H1 (cell line): ENCODE measurements around the gene DYRK1A. TPM values are rescaled to one million over a fixed set of nuclear protein-coding genes. Genes with fewer than 3 reads are reported as not detected.

Source experiments
- CBX5 ChIP-seq: fragments of 300-800, 300-1000 bp; sonication (generic); IDR thresholded peaks from 2 replicates; pipeline ENCODE4 v1.7.1; 2016; ENCODE audit warnings: antibody characterized with exemption, low read length, low read depth
- CHD7 ChIP-seq: fragments of 300-600 bp; sonication (generic); IDR thresholded peaks from 2 replicates; pipeline ENCODE4 v1.7.1; 2012; ENCODE audit warnings: low read length, moderate library complexity, mild to moderate bottlenecking, inconsistent platforms; ENCODE audit not compliant: insufficient replicate concordance
- GABPA ChIP-seq: IDR thresholded peaks from 2 replicates; pipeline ENCODE4 v1.6.1; 2011; ENCODE audit warnings: mild to moderate bottlenecking, low read length, moderate library complexity, borderline replicate concordance; ENCODE audit not compliant: insufficient read depth
- RFX5 ChIP-seq: IDR thresholded peaks from 2 replicates; pipeline ENCODE4 v1.6.1; 2011; ENCODE audit warnings: low read depth, low read length, improper control_type of control experiment, borderline replicate concordance
- RXRA ChIP-seq: IDR thresholded peaks from 2 replicates; pipeline ENCODE4 v1.6.1; 2011; ENCODE audit warnings: low read depth, mild to moderate bottlenecking, low read length, moderate library complexity; ENCODE audit not compliant: insufficient read depth
- SRF ChIP-seq: IDR thresholded peaks from 2 replicates; pipeline ENCODE4 v1.6.1; 2011; ENCODE audit warnings: mild to moderate bottlenecking, low read depth, low read length, moderate library complexity
- polyA plus RNA-seq, 7 experiments: library from polyadenylated mRNA; depleted of rRNA in 3 of 7; stranded (reverse) in 5 of 7; unstranded in 2 of 7; fragments of >200 nt in 5 of 7; fragments of 200-250 nt in 2 of 7; gene quantifications; 1 replicate in 5 of 7; 2 replicates in 1 of 7; 4 replicates in 1 of 7; pipeline versions ENCODE4 v1.2.1 to v1.2.3, GENCODE V29; 2011 to 2013; ENCODE audit warnings: missing spikeins in 2 of 7, mixed read lengths in 2 of 7
- total RNA-seq: library from RNA; stranded (reverse); fragmentation: NEBNext Ultra II Directional; extraction: Animal tissue kit (Norgen Biotek cat#: 25700); gene quantifications from 2 replicates; pipeline ENCODE4 v1.2.1, GENCODE V29; 2021

Gene DYRK1A
- total and polyA plus RNA-seq, 2 of the 8 experiments (the other 6 are each of a cell fraction or from before 2014, with no cell fraction given): 61.1 to 62.2 TPM

GRCh38 chr21:37532868-37533780 lies 166.6 kb downstream of the DYRK1A start (continued):
- no peak for TF ChIP-seq CHD7
- no peak for TF ChIP-seq RXRA
- TF ChIP-seq GABPA: no peak
- TF ChIP-seq SRF: no peak
- TF ChIP-seq RFX5: no peak
- TF ChIP-seq CBX5: no peak
